Heart left ventricle (tissue), 16 donors: ENCODE results near the gene DAAM2. TPM values are rescaled to one million over a fixed set of nuclear protein-coding genes. Genes with fewer than 3 reads are reported as not detected.

Experiments used
- ATAC-seq, 4 donors: fragments of 200-7000 bp; cut with Tn5 transposase; one replicate each; pipeline ENCODE4 v1.9.1; 2020 to 2022; ENCODE audit warnings: moderate library complexity in 4 of 4, mild to moderate bottlenecking in 3 of 4, moderate number of reproducible peaks in 1 of 4
- DNase-seq, 5 donors: peaks; one replicate each; pipeline ENCODE4 v3.0.0-alpha.2; 2020
- H3K27ac ChIP-seq, 12 donors: fragments of 200-600 bp; sonication (generic) in 4 of 12; one replicate each; pipeline versions ENCODE4 v1.5.0 to v1.8.0; 2016 to 2022; ENCODE audit warnings: mild to moderate bottlenecking in 2 of 12
- H3K27me3 ChIP-seq, 9 donors: fragments of 200-600 bp; sonication (generic) in 2 of 9; one replicate each; pipeline versions ENCODE4 v1.5.1 to v1.8.0; 2016 to 2022; ENCODE audit warnings: mild to moderate bottlenecking in 3 of 9
- H3K36me3 ChIP-seq, 9 donors: fragments of 200-600 bp; sonication (generic) in 2 of 9; one replicate each; pipeline versions ENCODE4 v1.5.0 to v1.8.0; 2018 to 2022; ENCODE audit warnings: mild to moderate bottlenecking in 2 of 9
- H3K4me1 ChIP-seq, 12 donors: fragments of 200-600 bp; sonication (generic) in 4 of 12; one replicate each; pipeline versions ENCODE4 v1.5.0 to v1.8.0; 2016 to 2022; ENCODE audit warnings: mild to moderate bottlenecking in 3 of 12
- H3K4me3 ChIP-seq, 12 donors: fragments of 200-600 bp; sonication (generic) in 4 of 12; one replicate each; pipeline versions ENCODE4 v1.5.0 to v1.8.0; 2017 to 2022; ENCODE audit warnings: mild to moderate bottlenecking in 9 of 12, moderate library complexity in 4 of 12
- H3K9me3 ChIP-seq, 12 donors: fragments of 200-600 bp; sonication (generic) in 4 of 12; one replicate each; pipeline versions ENCODE4 v1.5.0 to v1.8.0; 2016 to 2022; ENCODE audit warnings: mild to moderate bottlenecking in 1 of 12
- POLR2A ChIP-seq, 2 donors: fragments of 450-650 bp; IDR thresholded peaks; one replicate each; pipeline ENCODE4 v1.6.1; 2017; ENCODE audit warnings: antibody characterized with exemption in 2 of 2, mild to moderate bottlenecking in 2 of 2, moderate library complexity in 2 of 2
- WGBS, 4 donors: extraction: QIAGEN DNeasy Blood & Tissue Kit in 2 of 4; methylation state at CpG; one replicate each; pipeline versions ENCODE4 v1.1.5 to v1.1.7; 2013 to 2018; 5-methylcytosine and 5-hydroxymethylcytosine counted together
- intact Hi-C, 10 donors: fragments of 100-400 bp; cut with DNase I; formaldehyde crosslinking; loops; one replicate each; pipeline versions ENCODE4 v1.11.1 to v1.14.2; 2022
- polyA plus RNA-seq, 2 donors: library from polyadenylated mRNA; stranded (reverse); fragments of 200-250 nt; gene quantifications; one replicate each; pipeline ENCODE4 v1.2.3, GENCODE V29; 2013
- total RNA-seq, 9 donors: library from RNA; depleted of rRNA in 2 of 9; stranded (reverse); fragments of >200 nt in 2 of 9; fragmentation: NEBNext Ultra II Directional in 3 of 9; extraction: Animal tissue kit (Norgen Biotek cat#: 25700) in 3 of 9; gene quantifications; one replicate each; pipeline versions ENCODE4 v1.1.0 to v1.2.4, GENCODE V29; 2016 to 2023
- TF ChIP-seq, protein P1 (sequence below), 12 donors: fragments of 200-600 bp; sonication (generic) in 4 of 12; IDR thresholded peaks; one replicate each; pipeline versions ENCODE4 v1.5.0 to v1.8.0; 2018 to 2022; ENCODE audit warnings: antibody characterized with exemption in 12 of 12, mild to moderate bottlenecking in 5 of 12
- donor health status: ischemic (EF 13 %, LVEDD 7.1; RV severe dilation, severe dysfunction).
- donor health status: healthy with polysubstance abuse.
- donor health status: DM: no; HTN: yes; CAD: no.
- donor health status: DM: no; HTN: no; CAD: no.
- donor health status: ischemic (EF 25% LVEDD 6.9; RV normal size, moderate dysfunction).
- donor health status: ischemic (EF 25% LVEDD 5.7; RV mildly dilated, moderate dysfunction).
- donor health status: healthy.
- donor health status: DM: yes; HTN: yes; CAD: no.
- donor health status: ischemic (EF 35%, LVEDD 5.7; RV mildly dilated, moderate dysfunction).
- donor health status: nonischemic (EF 11% LVEDD 7.7; RV severe dilation, severe dysfunction).
- donor health status: DM: yes; HTN: yes; CAD: no.
- donor health status: PGD.
- donor health status: ischemic (EF 29% LVEDD 5.4; RV normal size, mild dysfunction).
- donor health status: nonischemic (EF 23%, LVEDD 6.1; RV moderate dilation, normal function).

Gene DAAM2
- total and polyA plus RNA-seq, 11 donors = 6.4 to 20.9 (median 13.6) TPM

DNA sequence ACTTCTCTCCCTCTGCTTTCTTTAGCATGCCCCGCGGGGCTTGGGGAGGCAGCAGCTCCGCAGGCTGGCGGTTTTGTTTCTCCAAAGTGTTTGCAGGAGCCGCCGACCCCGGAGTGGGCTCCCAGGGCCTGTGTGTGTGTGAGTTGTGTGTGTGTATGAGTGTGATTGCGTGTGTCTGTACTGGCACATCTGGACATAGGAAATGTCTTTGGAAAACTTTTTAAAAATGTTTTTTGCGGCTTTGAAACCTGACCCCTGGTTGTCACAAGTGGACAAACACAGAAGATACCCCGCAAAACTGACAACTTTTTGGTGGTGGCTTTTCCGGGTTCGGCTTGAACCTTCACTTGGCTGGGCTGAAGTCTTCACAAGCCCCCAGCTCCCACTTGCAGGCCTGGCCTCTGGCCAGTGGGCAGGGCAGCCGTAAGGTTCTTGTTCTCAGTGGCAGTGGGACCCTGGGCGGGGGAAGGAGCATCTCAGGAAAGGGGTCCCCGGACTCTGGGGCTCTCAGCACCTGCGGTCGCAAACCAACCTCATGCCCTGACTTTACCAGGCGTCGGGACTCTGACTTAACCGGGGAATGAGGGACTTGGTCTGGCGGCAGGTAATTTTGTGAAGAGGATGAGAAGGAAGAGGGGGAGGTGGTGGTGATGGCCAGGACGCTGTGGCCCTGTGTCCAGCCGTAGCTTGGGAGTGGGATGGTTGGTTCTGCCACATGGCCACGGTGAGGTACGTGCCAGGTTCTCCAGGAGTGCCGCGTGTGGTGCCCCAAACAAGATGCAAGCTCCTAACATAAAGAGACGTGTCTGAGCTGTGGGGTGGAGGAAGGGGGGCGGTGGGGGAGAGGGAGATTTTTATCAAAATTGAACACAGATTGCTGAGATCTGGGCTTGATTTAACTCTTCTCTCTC is 619 bp downstream of the DAAM2 start:
- H3K36me3 ChIP-seq = no peaks in the 10 kb centered on the region
- H3K27ac ChIP-seq = peak overlapping the region in 11 of 12 donors; percentile 33 to 86 (median 78)
- peaks cover 0 to 23% (median 0%) of the 10 kb centered on the region in 9 donors for H3K27me3 ChIP-seq
- TF ChIP-seq POLR2A (IDR thresholded peaks at IDR 0.05) = no peak
- TF ChIP-seq, protein P1, sequence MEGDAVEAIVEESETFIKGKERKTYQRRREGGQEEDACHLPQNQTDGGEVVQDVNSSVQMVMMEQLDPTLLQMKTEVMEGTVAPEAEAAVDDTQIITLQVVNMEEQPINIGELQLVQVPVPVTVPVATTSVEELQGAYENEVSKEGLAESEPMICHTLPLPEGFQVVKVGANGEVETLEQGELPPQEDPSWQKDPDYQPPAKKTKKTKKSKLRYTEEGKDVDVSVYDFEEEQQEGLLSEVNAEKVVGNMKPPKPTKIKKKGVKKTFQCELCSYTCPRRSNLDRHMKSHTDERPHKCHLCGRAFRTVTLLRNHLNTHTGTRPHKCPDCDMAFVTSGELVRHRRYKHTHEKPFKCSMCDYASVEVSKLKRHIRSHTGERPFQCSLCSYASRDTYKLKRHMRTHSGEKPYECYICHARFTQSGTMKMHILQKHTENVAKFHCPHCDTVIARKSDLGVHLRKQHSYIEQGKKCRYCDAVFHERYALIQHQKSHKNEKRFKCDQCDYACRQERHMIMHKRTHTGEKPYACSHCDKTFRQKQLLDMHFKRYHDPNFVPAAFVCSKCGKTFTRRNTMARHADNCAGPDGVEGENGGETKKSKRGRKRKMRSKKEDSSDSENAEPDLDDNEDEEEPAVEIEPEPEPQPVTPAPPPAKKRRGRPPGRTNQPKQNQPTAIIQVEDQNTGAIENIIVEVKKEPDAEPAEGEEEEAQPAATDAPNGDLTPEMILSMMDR (IDR thresholded peaks at IDR 0.05) = peak in 1 of 12 donors; percentile 5
- DNase-seq = peak in 2 of 5 donors; percentile 44 to 66
- H3K4me3 ChIP-seq = peak overlapping the region; percentile 43 to 84 (median 66)
- WGBS, 4 donors = 22 to 47% (median 34%) methylated on average over 24 to 29 of the region's 29 CpGs
- peak in 2 of 4 donors; percentile 12 to 13 for ATAC-seq
- peaks cover 0 to 40% (median 11%) of the 10 kb centered on the region in 12 donors for H3K4me1 ChIP-seq
- H3K9me3 ChIP-seq = no peaks in the 10 kb centered on the region
- intact Hi-C loops = loop anchor here in 7 of 10 donors (5.0 to 10.0 kb wide), 7 partner anchors 70 to 418 kb away; no protein-coding TSS in a partner anchor

DNA sequence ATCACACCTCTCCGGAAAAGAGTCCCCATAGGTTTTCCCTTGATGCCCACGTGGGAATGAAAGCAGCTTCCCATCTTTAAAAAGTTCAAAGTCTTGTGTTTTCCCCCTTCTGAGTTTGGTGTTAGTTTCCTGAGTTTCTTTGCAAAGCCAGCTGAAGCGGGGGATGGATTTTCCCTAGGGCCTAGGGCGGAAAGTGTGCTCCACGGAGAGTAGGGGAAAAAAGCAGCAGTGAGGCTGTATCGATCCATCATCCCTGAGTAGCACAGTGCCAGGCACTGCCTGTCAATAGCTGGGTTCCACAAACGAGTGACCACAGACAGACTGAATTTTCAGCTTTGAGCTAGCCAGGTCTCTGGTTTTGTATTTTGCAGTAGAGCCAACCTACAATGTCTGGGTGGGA is 1.3 kb downstream of the DAAM2 start:
- ATAC-seq (no peak), DNase-seq (no peak)
- peak overlapping the region; percentile 43 to 84 (median 66) for H3K4me3 ChIP-seq
- no peaks in the 10 kb centered on the region for H3K9me3 ChIP-seq
- H3K36me3 ChIP-seq = no peaks in the 10 kb centered on the region
- peak overlapping the region in 9 of 12 donors; percentile 33 to 86 (median 79) for H3K27ac ChIP-seq
- intact Hi-C loops = loop anchor here in 7 of 10 donors (5.0 to 10.0 kb wide), 7 partner anchors 69 to 419 kb away; no protein-coding TSS in a partner anchor
- WGBS, 4 donors = 38 to 49% (median 44%) methylated on average over 7 of the region's 7 CpGs
- H3K27me3 ChIP-seq = peaks cover 0 to 23% (median 0%) of the 10 kb centered on the region in 9 donors
- TF ChIP-seq, protein P1 (IDR thresholded peaks at IDR 0.05) = no peak
- no peak for TF ChIP-seq POLR2A (IDR thresholded peaks at IDR 0.05)
- peaks cover 0 to 40% (median 11%) of the 10 kb centered on the region in 12 donors for H3K4me1 ChIP-seq

DNA sequence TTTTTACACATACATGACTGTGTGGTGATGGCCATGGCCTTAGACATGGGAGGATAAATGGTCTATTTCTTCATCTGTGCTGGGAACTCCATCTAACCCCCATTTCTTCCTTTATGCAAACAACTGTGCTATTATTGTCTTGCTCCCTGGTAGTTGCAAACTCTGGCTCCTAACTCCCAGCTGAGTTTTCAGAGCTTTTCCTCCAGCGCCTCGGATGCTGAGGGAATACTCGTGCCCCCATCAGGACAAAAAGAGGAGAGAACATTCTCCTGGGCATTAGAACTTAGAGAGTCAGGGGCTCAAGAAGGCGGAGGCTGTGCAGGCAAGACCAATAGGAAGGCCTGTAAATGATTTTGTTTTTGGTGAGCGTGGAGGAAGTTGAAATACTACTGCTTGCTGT is 2.1 kb downstream of the DAAM2 start:
- peak overlapping the region in 9 of 12 donors; percentile 52 to 84 (median 69) for H3K4me3 ChIP-seq
- H3K27me3 ChIP-seq = peaks cover 0 to 23% (median 0%) of the 10 kb centered on the region in 9 donors
- no peaks in the 10 kb centered on the region for H3K36me3 ChIP-seq
- 65 to 80% (median 71%) methylated on average over 5 of the region's 5 CpGs for WGBS, 4 donors
- H3K9me3 ChIP-seq = no peaks in the 10 kb centered on the region
- ATAC-seq = no peak
- TF ChIP-seq, protein P1 (IDR thresholded peaks at IDR 0.05) = peak in 1 of 12 donors; percentile 9
- no peak for TF ChIP-seq POLR2A (IDR thresholded peaks at IDR 0.05)
- peaks cover 0 to 40% (median 11%) of the 10 kb centered on the region in 12 donors for H3K4me1 ChIP-seq
- intact Hi-C loops = loop anchor here in 7 of 10 donors (5.0 to 10.0 kb wide), 7 partner anchors 68 to 419 kb away; no protein-coding TSS in a partner anchor
- peak overlapping the region in 7 of 12 donors; percentile 1 to 86 (median 73) for H3K27ac ChIP-seq
- no peak for DNase-seq

DNA sequence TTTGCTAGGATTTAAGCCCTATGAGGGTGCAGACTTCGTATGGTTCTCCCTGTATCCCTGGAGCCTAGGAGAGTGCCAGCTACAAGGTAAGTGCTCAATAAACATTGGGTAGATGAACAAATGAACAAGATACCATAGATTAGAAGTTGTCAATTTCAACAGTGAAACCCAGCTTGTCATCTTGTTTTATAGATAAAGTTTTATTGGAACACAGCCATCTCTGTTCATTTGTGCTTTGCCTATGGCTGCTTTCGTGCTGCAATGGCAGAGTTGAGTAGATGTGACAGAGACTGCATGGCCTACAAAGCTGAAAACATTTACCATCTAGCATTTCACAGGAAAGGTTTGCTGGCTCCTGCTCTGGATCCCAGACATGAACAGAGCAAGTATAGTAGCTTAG is 5.6 kb downstream of the DAAM2 start:
- TF ChIP-seq POLR2A (IDR thresholded peaks at IDR 0.05) = no peak
- TF ChIP-seq, protein P1 (IDR thresholded peaks at IDR 0.05) = no peak
- H3K9me3 ChIP-seq = no peaks in the 10 kb centered on the region
- WGBS, 4 donors = 82 to 88% (median 85%) methylated on average over 2 of the region's 2 CpGs
- DNase-seq (no peak), ATAC-seq (no peak)
- H3K4me1 ChIP-seq = peaks cover 0 to 46% (median 7%) of the 10 kb centered on the region in 12 donors
- H3K36me3 ChIP-seq = no peaks in the 10 kb centered on the region
- peaks cover 0 to 7% (median 0%) of the 10 kb centered on the region in 9 donors for H3K27me3 ChIP-seq
- H3K4me3 ChIP-seq = no peak overlapping the region
- intact Hi-C loops = loop anchor here in 3 of 10 donors (10.0 kb wide), 3 partner anchors 87 to 423 kb away; no protein-coding TSS in a partner anchor
- H3K27ac ChIP-seq = no peak overlapping the region
